K562 (cell line): ENCODE measurements around the gene HEBP1. TPM values are rescaled to one million over a fixed set of nuclear protein-coding genes. Genes with fewer than 3 reads are reported as not detected.

ENCODE experiments used
- ATAC-seq: fragments of 200-7000 bp; cut with Tn5 transposase; 3 replicates; pipeline ENCODE4 v1.9.1; 2020; ENCODE audit warnings: moderate library complexity
- BruUV-seq: library from RNA; stranded (reverse); fragments of 400-500 nt; replicated peaks from 2 replicates; lab custom pipeline; 2021; lab: Mats Ljungman, UMichigan
- CTCF ChIA-PET: fragments of 300-600 bp; formaldehyde crosslinking; extraction: SDS; loops from one replicate; lab custom pipeline; 2021; ENCODE audit warnings: low intra/inter-chr PET ratio; lab: Yijun Ruan, JAX
- POLR2A ChIA-PET: fragments of 300-600, 350-650 bp; sonication (Branson Sonifier 250); formaldehyde crosslinking; extraction: SDS; loops from one replicate; lab custom pipeline; 2021; ENCODE audit warnings: antibody characterized with exemption, inconsistent platforms; lab: Yijun Ruan, JAX
- DNase-seq, 4 experiments: peaks; one replicate each; pipeline versions ENCODE4 v3.0.0 to v3.0.0-alpha.2; 2011 to 2018; ENCODE audit warnings: low spot score in 3 of 4, mixed read lengths in 3 of 4; ENCODE audit errors: extremely low read depth in 1 of 4
- FAIRE-seq: peaks from 2 replicates; lab custom pipeline; 2011; peaks lifted over from hg19 to GRCh38; lab: Jason Lieb, UNC
- H2AFZ ChIP-seq: 2 replicates; pipeline ENCODE4 v1.6.0; 2011; ENCODE audit warnings: low read depth, low read length, control low read depth, inconsistent platforms
- H3K27ac ChIP-seq: fragments of 200-600 bp; 3 replicates; pipeline ENCODE4 v1.8.0; 2011; ENCODE audit warnings: low read depth, mild to moderate bottlenecking, control low read depth, inconsistent platforms, low read length, moderate library complexity, mixed read lengths; ENCODE audit errors: extremely low read depth
- H3K27me3 ChIP-seq, 2 experiments: fragments of 300-600 bp in 1 of 2; 2 replicates in 1 of 2; 3 replicates in 1 of 2; pipeline versions ENCODE4 v1.6.0 to v1.8.0; 2011; ENCODE audit warnings: inconsistent platforms in 2 of 2, low read length in 2 of 2, mild to moderate bottlenecking in 1 of 2, mixed read lengths in 1 of 2, moderate library complexity in 1 of 2; ENCODE audit not compliant: control insufficient read depth in 2 of 2, insufficient read depth in 2 of 2
- H3K36me3 ChIP-seq: fragments of 300-600 bp; 3 replicates; pipeline ENCODE4 v1.8.0; 2011; ENCODE audit warnings: mild to moderate bottlenecking, low read length, inconsistent platforms; ENCODE audit not compliant: control insufficient read depth, insufficient read depth
- H3K4me1 ChIP-seq, 2 experiments: fragments of 200-600 bp in 1 of 2; replicated peaks in 1 of 2; 2 replicates in 1 of 2; 3 replicates in 1 of 2; pipeline versions ENCODE4 v1.5.1 to v1.8.0; 2011; ENCODE audit warnings: inconsistent platforms in 2 of 2, low read length in 2 of 2, mild to moderate bottlenecking in 1 of 2, mixed read lengths in 1 of 2, moderate library complexity in 1 of 2; ENCODE audit not compliant: control insufficient read depth in 2 of 2, insufficient read depth in 2 of 2
- H3K4me2 ChIP-seq: 2 replicates; pipeline ENCODE4 v1.6.1; 2011; ENCODE audit warnings: low read length, control low read depth, inconsistent platforms, mixed read lengths; ENCODE audit not compliant: insufficient read depth
- H3K4me3 ChIP-seq: fragments of 200-600 bp; sonication (generic), shearing (Covaris generic); 2 replicates; pipeline ENCODE4 v1.5.1; 2016; ENCODE audit warnings: control low read depth, inconsistent platforms
- H3K79me2 ChIP-seq: fragments of 200-600 bp; 3 replicates; pipeline ENCODE4 v1.8.0; 2011; ENCODE audit warnings: low read length, inconsistent platforms; ENCODE audit not compliant: control insufficient read depth, insufficient read depth
- H3K9ac ChIP-seq, 2 experiments: 2 replicates each; pipeline versions ENCODE4 v1.6.0 to v1.6.1; 2011; ENCODE audit warnings: low read depth in 2 of 2, low read length in 2 of 2, control low read depth in 1 of 2, inconsistent platforms in 1 of 2, mild to moderate bottlenecking in 1 of 2, mixed read lengths in 1 of 2; ENCODE audit not compliant: insufficient read depth in 1 of 2
- H3K9me1 ChIP-seq: one replicate; pipeline ENCODE4 v1.6.0; 2011; ENCODE audit warnings: inconsistent platforms, mild to moderate bottlenecking, low read length, moderate library complexity; ENCODE audit not compliant: control insufficient read depth, insufficient read depth
- H3K9me3 ChIP-seq: replicated peaks from 2 replicates; pipeline ENCODE4 v1.5.1; 2011; ENCODE audit warnings: low read depth, low read length, inconsistent platforms; ENCODE audit not compliant: control insufficient read depth, insufficient read depth
- H4K20me1 ChIP-seq: replicated peaks from 2 replicates; pipeline ENCODE4 v1.6.1; 2011; ENCODE audit warnings: low read length, inconsistent platforms, mixed read lengths; ENCODE audit not compliant: control insufficient read depth, insufficient read depth
- ARID1B ChIP-seq: fragments of 450-650 bp; IDR thresholded peaks from 2 replicates; pipeline ENCODE4 v1.6.1; 2016; ENCODE audit warnings: antibody characterized with exemption, mild to moderate bottlenecking, inconsistent platforms
- BRD4 ChIP-seq: fragments of 200-600 bp; sonication (generic); IDR thresholded peaks from 2 replicates; pipeline ENCODE4 v1.6.1; 2017; ENCODE audit warnings: inconsistent platforms
- CBFA2T2 ChIP-seq: fragments of 450-650 bp; conservative IDR thresholded peaks from 2 replicates; pipeline ENCODE4 v1.6.1; 2017; ENCODE audit warnings: mild to moderate bottlenecking
- CBFA2T3 ChIP-seq: fragments of 450-650 bp; IDR thresholded peaks from 2 replicates; pipeline ENCODE4 v1.6.1; 2017
- MED1 ChIP-seq: sonication (generic); formaldehyde crosslinking; IDR thresholded peaks from 2 replicates; pipeline ENCODE4 v1.8.1; 2023; ENCODE audit warnings: missing genetic modification reagents, borderline replicate concordance
- SRF ChIP-seq, 2 experiments: fragments of 250-450, 450-650 bp in 1 of 2; sonication (Bioruptor Pico) in 1 of 2; sonication (generic) in 1 of 2; formaldehyde crosslinking; IDR thresholded peaks; 2 replicates each; pipeline versions ENCODE4 v1.5.0 to v1.5.1; 2020 to 2022; ENCODE audit warnings: mild to moderate bottlenecking in 1 of 2, missing genetic modification reagents in 1 of 2
- TAL1 ChIP-seq: fragments of 450-650 bp; IDR thresholded peaks from 2 replicates; pipeline ENCODE4 v1.6.1; 2016; ENCODE audit warnings: mild to moderate bottlenecking
- TCF3 ChIP-seq: sonication (generic); formaldehyde crosslinking; IDR thresholded peaks from 2 replicates; pipeline ENCODE4 v1.4.0; 2020; ENCODE audit warnings: mild to moderate bottlenecking, missing genetic modification reagents
- TEAD2 ChIP-seq: fragments of 450-650 bp; IDR thresholded peaks from 2 replicates; pipeline ENCODE4 v1.6.1; 2016; ENCODE audit warnings: missing genetic modification characterization, control low read depth, missing compliant biosample characterization
- TEAD4 ChIP-seq, 2 experiments: sonication (generic) in 1 of 2; formaldehyde crosslinking in 1 of 2; IDR thresholded peaks; 2 replicates each; pipeline versions ENCODE4 v1.6.1 to v1.8.0; 2012 to 2022; ENCODE audit warnings: borderline replicate concordance in 1 of 2, inconsistent platforms in 1 of 2, low read length in 1 of 2, mild to moderate bottlenecking in 1 of 2, missing genetic modification reagents in 1 of 2
- ZNF398 ChIP-seq: fragments of 250-450 bp; sonication (Bioruptor Pico); IDR thresholded peaks from 2 replicates; pipeline ENCODE4 v1.8.0; 2021; ENCODE audit warnings: moderate library complexity, mild to moderate bottlenecking, inconsistent platforms
- WGBS: fragments of 100-300 bp; shearing (Covaris generic); methylation state at CpG from one replicate; pipeline ENCODE4 v1.1.6; 2016; ENCODE audit warnings: low coverage, mixed read lengths; ENCODE audit not compliant: insufficient coverage; ENCODE audit errors: missing lambda C conversion rate; 5-methylcytosine and 5-hydroxymethylcytosine counted together
- in situ Hi-C: fragments of 300-500 bp; cut with MboI; formaldehyde crosslinking; loops from 4 replicates; pipeline ENCODE4 v1.15.0; 2018; ENCODE audit warnings: inconsistent platforms, mixed read lengths
- intact Hi-C: fragments of 100-400 bp; cut with micrococcal nuclease; formaldehyde crosslinking; loops from 2 replicates; pipeline ENCODE4 v1.14.2; 2022
- polyA plus RNA-seq, 8 experiments: library from polyadenylated mRNA; depleted of rRNA in 4 of 8; stranded (reverse) in 5 of 8; unstranded in 3 of 8; fragments of >200 nt; fragmentation: Nextera tagmentation in 2 of 8; fragmentation: Illumina TruSeq in 1 of 8; extraction: Ambion mirVana in 2 of 8; extraction: Trizol in 1 of 8; gene quantifications; 2 replicates each; pipeline versions ENCODE4 v1.2.1 to v1.2.3, GENCODE V29; 2011 to 2014; ENCODE audit warnings: inconsistent platforms in 1 of 8, missing spikeins in 1 of 8
- total RNA-seq, 7 experiments: library from RNA; depleted of rRNA in 6 of 7; stranded (reverse); fragments of >200 nt in 6 of 7; fragmentation: Illumina TruSeq in 2 of 7; extraction: Trizol in 2 of 7; gene quantifications; 2 replicates each; pipeline versions ENCODE4 v1.2.1 to v1.2.3, GENCODE V29; 2011 to 2021; ENCODE audit warnings: low replicate concordance in 1 of 7

The HEBP1 gene
- total and polyA plus RNA-seq, 9 of the 15 experiments (the other 6 are each of a cell fraction or from before 2014, with no cell fraction given) = 1.1 to 10.1 (median 2.4) TPM

DNA sequence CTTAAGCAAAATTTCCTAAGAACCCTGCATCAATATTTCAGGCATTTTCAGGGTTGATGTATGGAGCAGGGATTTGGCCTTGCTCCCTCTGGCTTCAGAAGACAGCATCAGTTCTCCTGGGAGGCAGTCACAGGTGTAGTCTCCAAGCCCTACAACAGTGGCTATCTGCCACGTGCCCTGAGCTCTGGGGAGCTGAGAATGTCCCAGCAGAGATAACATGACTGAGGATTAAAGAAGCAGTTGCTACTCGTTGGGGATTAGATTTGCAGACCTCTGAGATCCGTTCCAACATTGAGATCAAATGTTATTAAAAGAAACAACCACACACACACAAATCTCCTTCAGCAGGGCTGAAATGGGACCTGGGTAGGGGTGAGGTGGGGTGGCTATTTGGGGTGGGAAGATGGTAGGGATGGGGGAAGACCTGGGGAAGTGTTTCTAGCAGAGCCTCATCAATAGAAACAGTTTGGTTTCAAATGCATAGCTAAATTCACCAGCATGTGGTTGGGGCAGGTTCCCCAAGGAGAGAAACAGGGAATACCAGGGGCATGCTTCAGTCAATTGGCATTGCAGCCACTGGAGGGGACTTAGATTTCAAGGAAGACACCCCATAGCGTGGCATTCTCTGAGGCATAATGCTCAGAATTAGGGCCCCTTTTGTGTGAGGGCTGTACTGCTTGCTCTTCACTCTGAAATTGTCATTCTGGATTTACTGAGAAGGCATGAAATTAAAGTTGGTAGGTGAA is 28.9 kb upstream of the HEBP1 start:
- H3K9ac ChIP-seq = no peak overlapping the region
- in situ Hi-C loops = no loop called here
- no peak overlapping the region for H3K4me3 ChIP-seq
- H3K9me3 ChIP-seq = no peaks in the 10 kb centered on the region
- no TSS peak for BruUV-seq
- H3K4me1 ChIP-seq = no peaks in the 10 kb centered on the region; a peak in 2 of 5 replicates
- WGBS = 22% methylated on average over 4 of the region's 4 CpGs
- H4K20me1 ChIP-seq = no peaks in the 10 kb centered on the region
- no peak overlapping the region for H3K27ac ChIP-seq
- TF ChIP-seq BRD4 = no peak
- TF ChIP-seq MED1 (CRISPR knock-in tag) = no peak
- TF ChIP-seq SRF (CRISPR knock-in tag; IDR thresholded peaks at IDR 0.05) = no peak
- peak; percentile 43 for TF ChIP-seq CBFA2T2
- TF ChIP-seq TEAD2 (tag) = no peak
- no peak for TF ChIP-seq ZNF398 (CRISPR knock-in tag)
- peak; percentile 33; the same call in 1 of the 2 replicates for TF ChIP-seq TAL1
- peak; percentile 69 for TF ChIP-seq CBFA2T3
- TF ChIP-seq ARID1B = 0 out of 2 replicates have a peak, but pooled peaks have one; percentile 28
- TF ChIP-seq TCF3 (CRISPR knock-in tag) = peak; percentile 58
- peak; percentile 37; the same call in 1 of the 2 replicates for TF ChIP-seq TEAD4 (IDR thresholded peaks at IDR 0.05; ENCODE audit: low read length)
- TF ChIP-seq TEAD4 (CRISPR knock-in tag; IDR thresholded peaks at IDR 0.05; ENCODE audit: borderline replicate concordance) = no peak
- no peak overlapping the region for H3K4me2 ChIP-seq
- CTCF ChIA-PET = no interaction called here
- ATAC-seq (peak; percentile 74), DNase-seq (peak in 2 of 4 experiments; percentile 12 to 30), FAIRE-seq (peak; percentile 29)
- H3K9me1 ChIP-seq = no peaks in the 10 kb centered on the region
- no peaks in the 10 kb centered on the region for H3K79me2 ChIP-seq
- H2AFZ ChIP-seq = no peak overlapping the region
- no peaks in the 10 kb centered on the region for H3K27me3 ChIP-seq
- no peaks in the 10 kb centered on the region for H3K36me3 ChIP-seq
- POLR2A ChIA-PET = no interaction called here
- intact Hi-C loops = no loop called here
